GM21717 (cell line): ENCODE results near the gene GPR78.

Experiments used
- ATAC-seq: cut with Tn5 transposase; IDR thresholded peaks from one replicate; pipeline ENCODE4 v1.9.1; 2021; ENCODE audit warnings: mild to moderate bottlenecking, moderate library complexity; ENCODE audit not compliant: unreplicated experiment

The GPR78 gene

GRCh38 chr4:8580321-8581093 is at the start of gene GPR78:
Gene GPR78, plus strand, starts transcription at chr4:8580392. Its CDS starts 591 bp downstream, at chr4:8580983.
- no peak for ATAC-seq

GRCh38 chr4:8532245-8532781 is 47.9 kb upstream of the GPR78 start:
- no peak for ATAC-seq

- ATAC-seq, result peak; percentile 47
These were observed 46.8 kb upstream of the GPR78 start for GRCh38 chr4:8533274-8533865.

- peak; percentile 87 for ATAC-seq
These were observed 46.1 kb upstream of the GPR78 start for GRCh38 chr4:8534129-8534528.

GRCh38 chr4:8534611-8535010 is 45.6 kb upstream of the GPR78 start:
- ATAC-seq, result no peak

GRCh38 chr4:8536467-8536866 is 43.7 kb upstream of the GPR78 start:
- ATAC-seq, result no peak

- no peak for ATAC-seq
These were observed 43.1 kb upstream of the GPR78 start for GRCh38 chr4:8537041-8537461.

- no peak for ATAC-seq
These were observed 42.0 kb upstream of the GPR78 start for GRCh38 chr4:8538076-8538702.

GRCh38 chr4:8538703-8539567 is 41.3 kb upstream of the GPR78 start:
- no peak for ATAC-seq

GRCh38 chr4:8539661-8540060 is 40.5 kb upstream of the GPR78 start:
- peak; percentile 35 for ATAC-seq

GRCh38 chr4:8540072-8540471 is 40.1 kb upstream of the GPR78 start:
- peak; percentile 77 for ATAC-seq

- ATAC-seq, result no peak
These were observed 39.6 kb upstream of the GPR78 start for GRCh38 chr4:8540586-8540985.

GRCh38 chr4:8540991-8541390 is 39.2 kb upstream of the GPR78 start:
- ATAC-seq, result no peak

- no peak for ATAC-seq
These were observed 38.0 kb upstream of the GPR78 start for GRCh38 chr4:8541981-8542715.

- no peak for ATAC-seq
These were observed 37.2 kb upstream of the GPR78 start for GRCh38 chr4:8542776-8543525.

GRCh38 chr4:8543623-8544022 is 36.6 kb upstream of the GPR78 start:
- ATAC-seq, result no peak

GRCh38 chr4:8544282-8544681 is 35.9 kb upstream of the GPR78 start:
- no peak for ATAC-seq

- ATAC-seq, result no peak
These were observed 35.3 kb upstream of the GPR78 start for GRCh38 chr4:8544741-8545438.

- ATAC-seq, result no peak
These were observed 34.8 kb upstream of the GPR78 start for GRCh38 chr4:8545439-8545765.
